T-cell (primary cell): Measurements from ENCODE around the gene GGTA1. TPM values are rescaled to one million over a fixed set of nuclear protein-coding genes. Genes with fewer than 3 reads are reported as not detected.

Source experiments
- ATAC-seq, 4 experiments: fragments of 200-7000 bp in 3 of 4; fragments of 150-1000 bp in 1 of 4; cut with Tn5 transposase; replicated peaks in 1 of 4; 1 replicate in 3 of 4; 2 replicates in 1 of 4; pipeline ENCODE4 v1.10.0; 2021; ENCODE audit warnings: moderate library complexity in 3 of 4, mild to moderate bottlenecking in 2 of 4, moderate number of reproducible peaks in 1 of 4
- CTCF ChIA-PET, 2 donors: fragments of 300-600 bp; sonication (Branson Sonifier 250); formaldehyde crosslinking; loops; one replicate each; lab custom pipeline; 2022; ENCODE audit warnings: antibody characterized with exemption in 2 of 2; lab: Charles Lee
- POLR2A ChIA-PET, 2 donors: fragments of 300-600 bp; sonication (Branson Sonifier 250); formaldehyde crosslinking; loops; one replicate each; lab custom pipeline; 2022; ENCODE audit warnings: antibody characterized with exemption in 2 of 2; lab: Charles Lee
- DNase-seq, 35 experiments: peaks; one replicate each; pipeline versions ENCODE4 v3.0.0 to v3.0.0-alpha.2; 2013 to 2023
- H3K27ac ChIP-seq: one replicate; pipeline ENCODE4 v1.5.1; 2013; ENCODE audit warnings: low read length
- H3K27me3 ChIP-seq, 2 experiments: replicated peaks in 1 of 2; 1 replicate in 1 of 2; 2 replicates in 1 of 2; pipeline versions ENCODE4 v1.6.1 to v1.7.0; 2013; ENCODE audit warnings: low read length in 1 of 2, mixed read lengths in 1 of 2; ENCODE audit not compliant: control insufficient read depth in 2 of 2, insufficient read depth in 2 of 2; ENCODE audit errors: extremely low read depth in 1 of 2
- H3K36me3 ChIP-seq, 2 donors: 1 replicate in 1 of 2; 2 replicates in 1 of 2; pipeline versions ENCODE4 v1.6.1 to v1.7.0; 2013; ENCODE audit warnings: low read length in 1 of 2; ENCODE audit not compliant: control insufficient read depth in 2 of 2, insufficient read depth in 1 of 2; ENCODE audit errors: extremely low read depth in 1 of 2
- H3K4me1 ChIP-seq, 2 experiments: 1 replicate in 1 of 2; 2 replicates in 1 of 2; pipeline versions ENCODE4 v1.6.1 to v1.7.0; 2013; ENCODE audit warnings: low read length in 2 of 2, mixed read lengths in 1 of 2; ENCODE audit not compliant: insufficient read depth in 2 of 2, control insufficient read depth in 1 of 2; ENCODE audit errors: extremely low read depth in 1 of 2
- H3K4me3 ChIP-seq, 2 donors: 1 replicate in 1 of 2; 2 replicates in 1 of 2; pipeline versions ENCODE4 v1.5.1 to v1.7.0; 2013; ENCODE audit warnings: mild to moderate bottlenecking in 2 of 2, low read length in 1 of 2, moderate library complexity in 1 of 2; ENCODE audit not compliant: control insufficient read depth in 1 of 2; ENCODE audit errors: extremely low read depth in 1 of 2
- H3K9me3 ChIP-seq: 2 replicates; pipeline ENCODE4 v1.7.0; 2013
- H3K27ac Mint-ChIP-seq, 2 donors: one replicate each; pipeline ENCODE4 v1.8.0; 2020 to 2021; ENCODE audit warnings: mild to moderate bottlenecking in 2 of 2, mixed read lengths in 2 of 2
- H3K27me3 Mint-ChIP-seq, 2 donors: one replicate each; pipeline ENCODE4 v1.8.0; 2021 to 2022; ENCODE audit warnings: mixed read lengths in 2 of 2
- H3K36me3 Mint-ChIP-seq: one replicate; pipeline ENCODE4 v1.8.0; 2021; ENCODE audit warnings: mixed read lengths
- H3K4me1 Mint-ChIP-seq, 3 donors: one replicate each; pipeline ENCODE4 v1.8.0; 2020 to 2022; ENCODE audit warnings: mixed read lengths in 3 of 3, mild to moderate bottlenecking in 1 of 3
- H3K4me3 Mint-ChIP-seq, 3 donors: one replicate each; pipeline ENCODE4 v1.8.0; 2020 to 2022; ENCODE audit warnings: mild to moderate bottlenecking in 3 of 3, mixed read lengths in 3 of 3, moderate library complexity in 3 of 3
- H3K9me3 Mint-ChIP-seq, 3 donors: one replicate each; pipeline ENCODE4 v1.8.0; 2020 to 2022; ENCODE audit warnings: mixed read lengths in 3 of 3
- WGBS: methylation state at CpG from one replicate; pipeline ENCODE4 v1.1.5; 2013; ENCODE audit warnings: missing lambda C conversion rate; ENCODE audit not compliant: insufficient coverage; 5-methylcytosine and 5-hydroxymethylcytosine counted together
- total RNA-seq, 35 experiments: library from RNA in 6 of 35; stranded (reverse) in 6 of 35; fragments of 120-200 nt in 1 of 35; gene quantifications; one replicate each; pipeline versions ENCODE4 v1.2.1 to v1.2.4 and lab custom pipeline; 2013 to 2026

Gene GGTA1
- total RNA-seq, 5 donors from 2014 or later (not counting 1 experiment from before 2014, with no cell fraction given), result not detected

DNA sequence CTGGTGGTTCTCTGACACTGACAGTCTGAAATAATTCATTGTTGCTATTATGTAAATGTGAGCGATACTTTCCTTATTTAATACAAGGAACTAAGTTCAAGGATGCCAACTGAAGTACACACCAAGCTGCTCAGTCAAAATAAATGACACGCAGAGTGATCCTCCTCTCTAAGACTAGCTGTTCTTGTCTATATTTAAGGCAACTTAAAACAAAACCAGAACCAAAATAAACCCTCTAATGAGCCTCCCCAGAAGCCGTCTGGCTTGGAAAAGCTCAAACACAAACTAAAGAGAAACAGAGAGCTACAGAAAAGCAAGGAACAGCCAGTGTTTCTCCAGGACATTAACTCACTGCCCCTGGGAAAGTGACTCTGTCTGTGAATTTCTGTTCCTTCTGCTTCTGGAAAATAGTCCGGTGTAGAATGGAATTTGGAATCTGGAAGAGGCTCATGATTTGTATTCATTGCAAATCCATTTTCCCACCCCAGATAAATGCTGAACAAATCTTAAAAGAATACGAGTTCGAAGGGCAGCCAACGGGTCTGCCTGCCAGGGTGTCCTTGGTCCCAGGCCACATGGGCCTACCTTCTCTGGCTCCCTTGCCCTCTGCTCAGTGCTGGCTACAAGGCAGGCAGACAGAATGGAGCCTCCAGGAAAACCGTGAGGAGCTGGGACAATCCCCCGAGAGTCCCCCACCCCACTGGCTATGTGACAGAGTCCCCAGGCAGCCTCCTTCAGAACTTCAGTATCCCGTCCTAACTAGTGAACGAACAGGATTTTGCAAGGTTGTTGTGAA is 14.8 kb downstream of the GGTA1 start:
- ChIA-PET CTCF (no interaction called here), POLR2A (no interaction called here)
- peaks cover 0 to 7% of the 10 kb centered on the region in 2 experiments for H3K27me3 ChIP-seq
- no peak for ATAC-seq
- Mint-ChIP-seq H3K27me3 (no peaks in the 10 kb centered on the region), H3K9me3 (no peaks in the 10 kb centered on the region), H3K4me1 (peaks cover 0 to 3% (median 0%) of the 10 kb centered on the region in 3 donors), H3K36me3 (no peaks in the 10 kb centered on the region), H3K27ac (no peak overlapping the region), H3K4me3 (no peak overlapping the region)
- no peak overlapping the region for H3K27ac ChIP-seq
- 95% methylated on average over 4 of the region's 11 CpGs for WGBS
- no peak overlapping the region for H3K4me3 ChIP-seq
- H3K4me1 ChIP-seq, result no peaks in the 10 kb centered on the region
- H3K36me3 ChIP-seq, result no peaks in the 10 kb centered on the region
- H3K9me3 ChIP-seq, result no peaks in the 10 kb centered on the region
- DNase-seq, result no peak

DNA sequence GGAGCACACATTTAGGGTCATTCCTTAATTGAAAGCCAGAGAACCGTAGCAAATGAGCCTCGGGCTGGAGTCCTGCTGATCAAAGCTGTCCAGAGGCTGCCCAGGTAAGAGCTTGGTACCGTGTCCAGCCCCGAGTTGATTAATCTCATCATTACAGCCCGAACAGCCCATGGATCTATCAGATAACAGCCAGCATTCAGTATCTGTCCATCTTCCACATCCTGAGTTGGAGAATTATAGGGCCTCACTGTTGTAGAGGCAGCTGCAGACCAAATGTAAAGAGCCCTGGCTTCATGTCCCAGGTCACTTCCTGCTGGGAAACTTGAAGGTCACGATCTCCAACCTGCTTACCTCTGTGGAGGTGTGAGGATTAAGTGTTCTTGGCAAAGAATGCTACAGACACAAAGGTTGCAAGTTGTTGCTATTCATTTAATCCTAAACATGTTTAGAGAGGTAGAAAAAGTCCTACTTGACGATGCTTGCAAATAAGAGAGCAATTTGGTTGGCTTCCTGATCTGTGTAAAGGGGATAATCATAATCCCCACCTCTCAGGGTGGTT is 16.1 kb downstream of the GGTA1 start:
- no peak overlapping the region for H3K4me3 Mint-ChIP-seq

DNA sequence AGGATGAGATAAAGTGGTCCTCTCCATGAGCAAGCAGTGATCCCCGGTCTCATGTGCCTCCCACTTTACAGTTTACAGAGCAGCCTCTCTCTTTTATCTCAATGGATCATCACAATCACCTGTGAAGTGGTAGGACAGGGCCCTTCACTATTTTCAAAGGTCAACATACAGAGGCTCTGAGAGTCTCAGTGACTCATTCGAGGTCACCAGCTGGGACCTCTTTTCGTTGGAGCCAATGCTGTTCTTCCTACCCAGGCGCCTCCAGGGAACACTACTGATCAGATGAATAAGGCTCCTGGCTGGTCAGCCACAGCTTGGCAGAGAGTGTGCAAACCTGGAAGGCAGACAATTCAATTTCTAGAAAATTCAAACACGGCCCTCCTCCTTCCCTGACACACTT is 16.6 kb downstream of the GGTA1 start:
- POLR2A ChIA-PET, result no interaction called here
- no peaks in the 10 kb centered on the region for H3K36me3 Mint-ChIP-seq
- Histone ChIP-seq H3K36me3 (no peaks in the 10 kb centered on the region), H3K4me1 (no peaks in the 10 kb centered on the region), H3K27me3 (peaks cover 0 to 11% of the 10 kb centered on the region in 2 experiments), H3K9me3 (no peaks in the 10 kb centered on the region), H3K4me3 (no peak overlapping the region), H3K27ac (no peak overlapping the region)
- no peak overlapping the region for H3K4me3 Mint-ChIP-seq
- no peak overlapping the region for H3K27ac Mint-ChIP-seq
- DNase-seq (no peak), ATAC-seq (no peak)
- H3K9me3 Mint-ChIP-seq, result no peaks in the 10 kb centered on the region
- no peaks in the 10 kb centered on the region for H3K27me3 Mint-ChIP-seq
- peaks cover 0 to 3% (median 0%) of the 10 kb centered on the region in 3 donors for H3K4me1 Mint-ChIP-seq
- CTCF ChIA-PET, result no interaction called here
- WGBS, result 47% methylated on average over 4 of the region's 5 CpGs

More for the DNA sequence above, 16.1 kb downstream of the GGTA1 start:
- 52% methylated on average over 3 of the region's 7 CpGs for WGBS
- ChIA-PET CTCF (no interaction called here), POLR2A (no interaction called here)
- Histone ChIP-seq H3K27ac (no peak overlapping the region), H3K4me3 (no peak overlapping the region), H3K9me3 (no peaks in the 10 kb centered on the region), H3K36me3 (no peaks in the 10 kb centered on the region), H3K27me3 (peaks cover 0 to 7% of the 10 kb centered on the region in 2 experiments), H3K4me1 (no peaks in the 10 kb centered on the region)
- Mint-ChIP-seq H3K27ac (no peak overlapping the region), H3K4me1 (peaks cover 0 to 3% (median 0%) of the 10 kb centered on the region in 3 donors), H3K36me3 (no peaks in the 10 kb centered on the region), H3K27me3 (no peaks in the 10 kb centered on the region), H3K9me3 (no peaks in the 10 kb centered on the region)
- ATAC-seq (no peak), DNase-seq (no peak)

DNA sequence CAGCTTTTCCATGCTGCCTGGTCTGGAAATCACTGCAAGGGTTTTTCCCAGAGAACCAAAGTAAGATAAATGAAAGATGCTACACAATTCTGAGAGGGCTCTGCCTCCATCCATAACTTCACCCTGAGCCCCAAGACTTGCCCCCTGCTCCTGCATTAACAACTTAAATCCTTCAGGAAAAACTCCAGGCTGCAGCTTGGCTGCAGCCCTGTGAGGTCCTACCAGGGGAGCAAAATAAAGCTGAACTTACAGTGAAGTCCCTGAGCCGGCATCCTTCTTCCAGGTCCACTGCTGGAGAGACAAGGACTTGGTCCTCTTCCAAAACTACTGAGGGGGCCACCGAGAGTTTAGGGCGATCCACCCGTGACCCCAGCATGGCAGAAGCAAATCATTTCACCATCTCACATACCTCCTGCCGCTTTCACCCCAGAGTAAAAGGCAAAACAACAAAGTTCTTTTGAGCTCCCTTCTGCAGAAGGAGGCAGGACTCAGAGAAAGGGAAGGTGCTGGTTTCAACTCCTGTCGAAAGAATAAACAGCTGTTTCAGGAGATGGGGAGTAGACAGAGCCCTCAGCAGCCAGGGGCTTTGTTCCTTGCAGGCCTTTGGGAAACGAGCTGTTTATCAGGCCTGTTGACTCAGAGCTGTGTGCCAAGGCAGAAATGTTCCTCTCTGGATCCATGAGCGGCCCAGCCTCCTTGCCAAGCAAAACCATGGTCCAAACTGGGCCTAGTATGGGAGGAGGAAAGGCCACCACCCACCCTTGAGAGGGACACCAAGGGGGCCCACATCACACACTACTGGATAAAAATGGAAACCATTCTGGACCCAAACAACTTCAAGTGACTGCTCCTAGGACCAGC is 20.6 kb downstream of the GGTA1 start:
- CTCF ChIA-PET, result no interaction called here
- no peak overlapping the region for H3K4me3 Mint-ChIP-seq
- H3K4me3 ChIP-seq, result no peak overlapping the region
- H3K27me3 ChIP-seq, result peaks cover 0 to 12% of the 10 kb centered on the region in 2 experiments
- no peak overlapping the region for H3K27ac Mint-ChIP-seq
- no peaks in the 10 kb centered on the region for H3K4me1 Mint-ChIP-seq
- H3K36me3 ChIP-seq, result no peaks in the 10 kb centered on the region
- DNase-seq (no peak), ATAC-seq (no peak)
- no peak overlapping the region for H3K27ac ChIP-seq
- no peaks in the 10 kb centered on the region for H3K9me3 ChIP-seq
- WGBS, result 68% methylated on average over 3 of the region's 8 CpGs
- H3K9me3 Mint-ChIP-seq, result no peaks in the 10 kb centered on the region
- no peaks in the 10 kb centered on the region for H3K4me1 ChIP-seq
- POLR2A ChIA-PET, result no interaction called here
- peaks cover 0 to 2% of the 10 kb centered on the region in 2 donors for H3K27me3 Mint-ChIP-seq
- H3K36me3 Mint-ChIP-seq, result no peaks in the 10 kb centered on the region

DNA sequence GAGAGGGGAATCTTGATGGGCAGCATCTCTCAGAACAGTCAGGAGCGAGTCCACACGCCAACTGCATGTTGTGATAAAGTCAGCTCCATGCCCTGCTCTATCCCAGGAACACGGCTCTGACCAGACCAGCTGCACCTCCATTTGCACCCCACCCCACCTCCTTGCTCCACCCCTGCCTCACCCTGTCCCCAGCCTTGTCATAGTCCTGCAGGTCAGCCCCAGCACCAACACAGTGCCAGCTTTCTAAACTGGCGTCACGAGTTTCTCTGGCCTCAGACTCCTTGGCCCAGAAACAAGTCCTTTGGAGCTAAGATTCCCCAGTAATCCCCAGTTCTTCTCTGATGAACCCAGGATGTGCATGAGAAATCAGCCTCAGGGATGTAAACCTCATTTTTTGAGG is 23.5 kb downstream of the GGTA1 start:
- Mint-ChIP-seq H3K4me1 (no peaks in the 10 kb centered on the region), H3K9me3 (no peaks in the 10 kb centered on the region), H3K4me3 (no peak overlapping the region), H3K27ac (no peak overlapping the region), H3K36me3 (no peaks in the 10 kb centered on the region), H3K27me3 (peaks cover 0 to 7% of the 10 kb centered on the region in 2 donors)
- H3K27me3 ChIP-seq, result peaks cover 0 to 16% of the 10 kb centered on the region in 2 experiments
- 85% methylated on average over 3 of the region's 5 CpGs for WGBS
- no peaks in the 10 kb centered on the region for H3K4me1 ChIP-seq
- no peak overlapping the region for H3K4me3 ChIP-seq
- CTCF ChIA-PET, result no interaction called here
- no peaks in the 10 kb centered on the region for H3K9me3 ChIP-seq
- DNase-seq, result no peak
- ATAC-seq, result no peak
- POLR2A ChIA-PET, result no interaction called here
- no peaks in the 10 kb centered on the region for H3K36me3 ChIP-seq
- no peak overlapping the region for H3K27ac ChIP-seq

DNA sequence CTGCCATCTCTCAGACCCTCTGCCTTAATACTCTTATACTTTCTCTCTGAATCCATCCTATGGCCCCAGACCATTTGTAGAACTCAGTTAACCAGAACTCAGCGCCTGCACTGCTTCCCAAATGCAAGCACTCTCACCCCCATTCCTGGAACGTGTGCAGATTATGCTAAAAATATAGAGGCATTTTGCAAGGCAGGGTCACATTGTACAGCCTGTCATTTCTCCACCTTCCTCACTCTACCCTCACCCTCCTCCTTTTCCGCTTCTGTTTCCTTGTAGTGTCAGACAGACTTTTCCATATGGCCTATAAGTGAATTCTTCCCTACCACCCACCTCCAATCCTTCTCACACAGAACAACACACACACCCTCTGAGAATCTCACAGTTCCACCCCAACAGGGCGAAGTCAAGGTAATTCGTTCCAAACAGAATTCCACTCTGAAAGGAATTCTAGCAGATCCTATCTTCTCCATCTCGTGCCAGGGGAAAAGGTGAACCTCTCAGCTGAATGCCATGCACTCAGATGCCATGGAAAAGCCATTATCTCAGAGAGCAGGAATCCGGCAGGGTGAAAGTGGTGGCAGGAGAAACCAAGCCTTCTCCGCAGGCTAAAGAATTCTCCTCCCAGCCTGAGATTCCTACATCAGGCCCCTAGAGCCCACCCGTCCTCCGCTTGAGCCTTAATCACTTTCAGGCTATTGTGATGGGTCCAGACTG is 25.3 kb downstream of the GGTA1 start:
- WGBS, result 78% methylated on average over 8 of the region's 10 CpGs
- no peak overlapping the region for H3K27ac ChIP-seq
- no peak overlapping the region for H3K27ac Mint-ChIP-seq

More for the DNA sequence above, 25.3 kb downstream of the GGTA1 start:
- Mint-ChIP-seq H3K36me3 (no peaks in the 10 kb centered on the region), H3K4me1 (no peaks in the 10 kb centered on the region), H3K4me3 (no peak overlapping the region), H3K27me3 (peaks cover 6 to 15% of the 10 kb centered on the region in 2 donors), H3K9me3 (no peaks in the 10 kb centered on the region)
- no peaks in the 10 kb centered on the region for H3K36me3 ChIP-seq
- POLR2A ChIA-PET, result no interaction called here
- DNase-seq (no peak), ATAC-seq (no peak)
- H3K9me3 ChIP-seq, result no peaks in the 10 kb centered on the region
- CTCF ChIA-PET, result no interaction called here
- no peak overlapping the region for H3K4me3 ChIP-seq
- H3K27me3 ChIP-seq, result peaks cover 0 to 12% of the 10 kb centered on the region in 2 experiments
- H3K4me1 ChIP-seq, result no peaks in the 10 kb centered on the region
